HG02588 (cell line): ENCODE data around the gene PDCD4.

Source experiments
- ATAC-seq: cut with Tn5 transposase; IDR thresholded peaks from one replicate; pipeline ENCODE4 v1.9.1; 2021; ENCODE audit warnings: mild to moderate bottlenecking, moderate library complexity; ENCODE audit not compliant: unreplicated experiment

The PDCD4 gene

GRCh38 chr10:110871298-110872084 lies at the start of gene PDCD4:
Gene PDCD4 (plus strand): TSS chr10:110871928. CDS start chr10:110876028, 4,100 bp downstream.
- ATAC-seq = peak; percentile 77

GRCh38 chr10:110822035-110822711 lies 49.6 kb upstream of the PDCD4 start:
- no peak for ATAC-seq

GRCh38 chr10:110822712-110823311 lies 48.9 kb upstream of the PDCD4 start:
- no peak for ATAC-seq

GRCh38 chr10:110824152-110824441 lies 47.6 kb upstream of the PDCD4 start:
- ATAC-seq = no peak

GRCh38 chr10:110824660-110825059 lies 47.1 kb upstream of the PDCD4 start:
- ATAC-seq = no peak

- no peak for ATAC-seq
These were observed 46.2 kb upstream of the PDCD4 start for GRCh38 chr10:110825508-110825907.

- no peak for ATAC-seq
These were observed 44.3 kb upstream of the PDCD4 start for GRCh38 chr10:110827410-110827809.

GRCh38 chr10:110827875-110828274 lies 43.9 kb upstream of the PDCD4 start:
- ATAC-seq = no peak

GRCh38 chr10:110828525-110828924 lies 43.2 kb upstream of the PDCD4 start:
- no peak for ATAC-seq

GRCh38 chr10:110829721-110830410 lies 41.9 kb upstream of the PDCD4 start:
- no peak for ATAC-seq

- no peak for ATAC-seq
These were observed 38.3 kb upstream of the PDCD4 start for GRCh38 chr10:110833234-110833940.

- ATAC-seq = no peak
These were observed 37.6 kb upstream of the PDCD4 start for GRCh38 chr10:110833941-110834628.

GRCh38 chr10:110834629-110835301 lies 37.0 kb upstream of the PDCD4 start:
- no peak for ATAC-seq

- ATAC-seq = no peak
These were observed 35.9 kb upstream of the PDCD4 start for GRCh38 chr10:110835841-110836240.

GRCh38 chr10:110836706-110837105 lies 35.0 kb upstream of the PDCD4 start:
- ATAC-seq = no peak

- ATAC-seq = no peak
These were observed 34.1 kb upstream of the PDCD4 start for GRCh38 chr10:110837418-110838171.

- ATAC-seq = no peak
These were observed 31.4 kb upstream of the PDCD4 start for GRCh38 chr10:110840225-110840922.

GRCh38 chr10:110840923-110841428 lies 30.8 kb upstream of the PDCD4 start:
- no peak for ATAC-seq
